Activated CD4-positive, CD25-positive, alpha-beta regulatory T cell treated with anti-CD3 and anti-CD28 coated beads, Interleukin-2, amount 50 U/mL, for 24 hours (primary cell): Measurements from ENCODE around the gene TSSK2.

Source experiments
- ATAC-seq, 2 donors: fragments of 150-1000 bp; cut with Tn5 transposase; one replicate each; pipeline ENCODE4 v1.10.0; 2021; ENCODE audit warnings: mild to moderate bottlenecking in 1 of 2, moderate library complexity in 1 of 2

The TSSK2 gene

DNA sequence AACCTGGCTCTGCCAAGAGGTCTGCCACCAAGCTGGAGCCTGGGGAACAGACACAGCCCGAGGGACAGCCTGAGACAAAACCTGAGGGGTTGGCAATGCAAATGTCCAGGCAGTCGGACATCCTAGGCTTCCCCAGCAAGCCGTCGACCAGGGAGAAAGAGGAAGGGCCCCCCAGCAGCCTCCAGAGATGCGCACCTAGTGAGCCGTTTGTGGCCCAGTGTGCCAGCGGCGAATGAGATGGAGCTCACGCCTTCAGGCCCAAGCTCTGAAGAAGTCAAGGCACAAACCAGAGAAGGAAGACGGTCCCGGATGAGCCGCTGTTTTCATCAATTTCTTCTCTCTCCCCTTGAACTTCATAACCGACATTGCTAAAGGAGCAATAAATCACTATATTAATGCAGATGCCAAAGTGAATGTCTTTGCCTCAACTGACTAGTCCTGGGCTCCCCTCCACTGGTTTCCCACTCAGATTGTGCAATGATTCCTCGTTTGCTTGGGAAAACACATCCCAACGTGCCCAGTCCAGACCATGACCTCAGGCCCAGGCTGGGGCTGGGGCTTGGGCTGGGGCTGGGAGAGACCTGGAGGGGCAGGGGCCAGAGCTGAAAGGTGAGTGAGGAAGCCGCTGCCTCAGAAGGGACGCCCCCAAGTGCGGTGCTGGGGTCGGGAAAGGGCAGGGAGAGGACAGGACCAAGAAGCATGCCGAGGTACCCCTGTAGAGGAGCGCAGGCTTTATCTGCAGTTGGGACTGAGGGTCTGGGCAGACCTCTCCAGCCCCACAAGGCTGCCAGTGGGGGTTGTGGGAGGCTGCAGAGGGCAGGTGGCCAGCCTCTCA, 5.4 kb upstream of the TSSK2 start:
- ATAC-seq = no peak

DNA sequence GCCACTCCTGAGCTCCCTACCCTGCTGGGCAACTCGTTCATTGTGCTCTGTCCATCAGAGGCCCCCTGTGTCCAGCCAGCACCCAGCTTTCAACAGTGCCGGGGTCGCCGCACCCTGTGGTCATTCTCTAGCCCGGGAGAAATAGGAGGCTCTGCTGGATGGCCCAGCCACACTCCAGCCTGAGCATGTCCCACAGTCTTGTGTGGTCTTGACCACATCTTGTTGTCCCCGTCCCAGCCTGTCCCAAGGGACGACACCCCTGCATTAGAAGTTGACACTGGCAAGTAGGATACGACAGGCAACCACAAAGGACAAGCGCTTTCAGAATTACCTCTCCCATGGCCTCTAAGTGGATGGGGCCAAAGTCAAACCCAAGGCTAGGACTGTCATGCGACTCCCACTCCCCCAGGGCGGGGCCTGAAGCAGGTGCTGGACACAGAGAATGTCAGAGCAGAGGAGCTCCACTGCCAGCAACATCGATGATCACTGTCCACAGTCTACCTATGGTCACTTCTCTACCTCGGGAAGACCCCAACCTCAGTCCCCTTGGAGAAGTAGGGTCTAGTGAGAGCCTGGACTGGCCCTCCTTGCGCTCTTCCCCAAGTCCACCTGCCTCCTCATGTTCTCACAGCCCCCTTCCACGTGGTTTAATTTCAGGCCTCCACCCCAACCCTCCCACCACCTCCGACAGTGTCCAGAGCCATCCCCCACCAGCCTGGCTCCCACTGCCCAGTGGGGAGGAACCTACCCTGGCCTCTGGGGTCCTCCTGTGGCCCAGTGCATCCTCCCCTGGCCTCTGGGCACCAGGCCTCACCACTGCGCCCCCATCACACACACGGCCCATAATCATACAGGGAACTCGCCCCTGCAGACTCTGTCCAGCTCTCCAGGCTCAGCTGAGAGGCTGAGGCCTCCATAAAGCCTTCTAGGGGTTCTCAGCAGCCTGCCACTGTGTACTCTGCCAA, 4.5 kb upstream of the TSSK2 start:
- ATAC-seq = no peak

- no peak for ATAC-seq
These were observed 3.6 kb upstream of the TSSK2 start for GRCh38 chr22:19127329-19128008.

- ATAC-seq = no peak
These were observed 3.1 kb upstream of the TSSK2 start for GRCh38 chr22:19128009-19128401.

DNA sequence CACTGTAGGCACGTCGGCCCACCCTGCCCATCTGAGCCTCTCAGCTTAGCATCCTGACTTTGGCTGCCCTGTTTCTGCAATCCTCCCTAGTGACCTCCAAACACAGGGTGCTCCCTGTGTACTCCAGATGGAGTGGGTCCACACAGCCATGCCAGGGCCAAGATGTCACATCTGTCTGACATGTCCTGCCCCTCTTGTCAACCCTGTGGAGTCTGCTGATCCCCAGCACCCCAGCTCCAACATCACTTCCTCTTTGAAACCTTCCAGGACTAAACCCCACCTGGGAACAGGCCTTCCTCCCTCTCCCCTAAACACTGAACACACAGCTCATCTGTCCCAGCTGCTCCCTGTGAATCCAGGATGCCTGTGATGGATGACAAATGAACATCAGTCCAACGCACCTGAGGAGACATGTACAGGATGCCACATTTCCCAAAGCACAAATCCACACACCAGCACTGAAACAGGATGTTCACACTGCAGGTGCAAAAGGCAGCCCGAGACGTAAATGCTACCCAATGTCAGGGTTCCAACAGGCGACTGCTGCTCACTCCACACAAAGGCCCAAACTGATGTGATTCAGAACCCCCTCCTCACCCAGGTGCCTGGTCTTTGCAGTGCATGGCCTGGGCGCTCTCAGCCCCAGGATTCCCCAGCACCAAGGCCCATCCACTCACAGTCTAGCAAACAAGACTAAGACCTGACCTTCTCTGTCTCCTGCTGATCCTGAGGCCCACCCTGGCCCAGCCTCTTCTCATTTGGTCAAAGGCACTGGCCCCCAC, 2.0 kb upstream of the TSSK2 start:
- no peak for ATAC-seq

- no peak for ATAC-seq
These were observed 1.2 kb upstream of the TSSK2 start for GRCh38 chr22:19129871-19130270.

DNA sequence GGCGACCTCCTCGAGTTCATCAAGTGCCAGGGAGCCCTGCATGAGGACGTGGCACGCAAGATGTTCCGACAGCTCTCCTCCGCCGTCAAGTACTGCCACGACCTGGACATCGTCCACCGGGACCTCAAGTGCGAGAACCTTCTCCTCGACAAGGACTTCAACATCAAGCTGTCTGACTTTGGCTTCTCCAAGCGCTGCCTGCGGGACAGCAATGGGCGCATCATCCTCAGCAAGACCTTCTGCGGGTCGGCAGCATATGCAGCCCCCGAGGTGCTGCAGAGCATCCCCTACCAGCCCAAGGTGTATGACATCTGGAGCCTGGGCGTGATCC, 542 bp downstream of the TSSK2 start:
- no peak for ATAC-seq

- ATAC-seq = no peak
These were observed 1.0 kb downstream of the TSSK2 start for GRCh38 chr22:19132153-19132552.

GRCh38 chr22:19132693-19133400, 1.7 kb downstream of the TSSK2 start:
- ATAC-seq = no peak

DNA sequence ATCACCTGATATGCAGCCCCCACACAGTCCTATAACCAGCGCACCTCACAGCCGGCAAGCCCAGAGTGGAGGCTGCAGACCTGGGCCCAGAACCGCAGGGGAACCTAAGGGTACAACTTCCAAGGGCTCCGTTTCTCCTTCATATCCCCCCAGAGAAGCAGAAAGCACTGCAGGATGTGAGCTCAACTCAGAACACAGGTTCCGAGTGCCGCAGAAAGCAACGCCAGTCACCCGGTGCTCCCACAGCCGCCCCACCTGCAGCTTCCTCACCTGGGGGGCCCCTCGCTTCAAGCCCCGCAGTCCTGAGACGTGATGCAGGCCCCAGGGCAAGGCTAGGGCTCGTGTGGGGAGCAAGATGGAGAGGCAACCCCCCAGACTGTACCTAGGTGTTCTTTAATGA, 2.5 kb downstream of the TSSK2 start:
- ATAC-seq = no peak

DNA sequence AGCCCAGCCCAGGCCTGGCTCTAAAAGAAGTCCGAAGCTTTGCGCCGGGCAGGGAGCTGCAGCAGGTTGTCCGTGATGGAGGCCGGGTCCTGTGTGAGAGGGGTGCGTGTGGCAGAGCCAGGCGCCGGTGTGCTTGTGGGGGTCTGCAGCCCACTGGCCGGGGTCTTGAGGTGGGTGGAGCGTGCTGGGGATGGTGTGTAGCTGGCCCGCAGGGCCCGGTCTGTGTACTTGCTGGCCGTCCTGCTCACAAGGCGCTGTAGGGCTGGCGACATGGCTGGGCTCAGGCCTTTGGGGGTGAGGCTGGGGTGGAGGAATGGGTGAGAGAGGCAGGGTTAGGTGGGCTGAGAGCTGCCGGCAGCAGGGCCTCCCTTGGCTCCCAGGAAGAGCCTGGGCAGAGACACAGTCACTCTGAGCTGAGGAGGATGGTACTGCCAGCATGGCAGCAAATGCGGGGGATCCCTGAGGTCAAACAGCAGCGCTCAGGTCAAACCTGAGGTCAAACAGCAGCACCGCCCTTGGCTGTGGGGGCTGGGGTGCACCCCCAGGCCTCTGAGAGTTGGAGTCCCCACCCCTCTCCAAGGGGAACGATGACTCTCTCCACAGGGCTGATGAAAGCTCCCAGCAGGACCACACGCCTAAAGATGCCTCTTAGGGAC, 3.2 kb downstream of the TSSK2 start:
- no peak for ATAC-seq

DNA sequence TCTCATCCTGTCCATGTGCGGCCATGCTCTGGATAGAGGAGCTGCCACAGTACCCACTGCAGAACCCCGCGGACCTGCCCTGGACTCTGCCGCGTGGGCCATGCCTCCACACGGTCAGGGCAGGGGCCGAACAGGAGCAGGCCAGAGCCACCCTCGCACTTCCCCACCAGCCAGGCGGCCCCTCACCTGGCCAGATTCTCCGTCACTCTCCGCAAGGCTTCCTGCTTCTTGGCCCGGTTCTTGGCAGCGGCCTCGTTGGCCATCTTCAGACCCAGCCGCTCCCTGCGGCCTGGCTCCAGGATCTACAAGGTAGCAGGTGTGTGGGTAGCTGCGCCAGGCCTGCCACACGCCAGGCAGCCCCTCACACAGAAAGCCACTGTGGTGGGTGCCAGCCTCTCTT, 3.8 kb downstream of the TSSK2 start:
- ATAC-seq = no peak

- no peak for ATAC-seq
These were observed 5.8 kb downstream of the TSSK2 start for GRCh38 chr22:19136915-19137314.

DNA sequence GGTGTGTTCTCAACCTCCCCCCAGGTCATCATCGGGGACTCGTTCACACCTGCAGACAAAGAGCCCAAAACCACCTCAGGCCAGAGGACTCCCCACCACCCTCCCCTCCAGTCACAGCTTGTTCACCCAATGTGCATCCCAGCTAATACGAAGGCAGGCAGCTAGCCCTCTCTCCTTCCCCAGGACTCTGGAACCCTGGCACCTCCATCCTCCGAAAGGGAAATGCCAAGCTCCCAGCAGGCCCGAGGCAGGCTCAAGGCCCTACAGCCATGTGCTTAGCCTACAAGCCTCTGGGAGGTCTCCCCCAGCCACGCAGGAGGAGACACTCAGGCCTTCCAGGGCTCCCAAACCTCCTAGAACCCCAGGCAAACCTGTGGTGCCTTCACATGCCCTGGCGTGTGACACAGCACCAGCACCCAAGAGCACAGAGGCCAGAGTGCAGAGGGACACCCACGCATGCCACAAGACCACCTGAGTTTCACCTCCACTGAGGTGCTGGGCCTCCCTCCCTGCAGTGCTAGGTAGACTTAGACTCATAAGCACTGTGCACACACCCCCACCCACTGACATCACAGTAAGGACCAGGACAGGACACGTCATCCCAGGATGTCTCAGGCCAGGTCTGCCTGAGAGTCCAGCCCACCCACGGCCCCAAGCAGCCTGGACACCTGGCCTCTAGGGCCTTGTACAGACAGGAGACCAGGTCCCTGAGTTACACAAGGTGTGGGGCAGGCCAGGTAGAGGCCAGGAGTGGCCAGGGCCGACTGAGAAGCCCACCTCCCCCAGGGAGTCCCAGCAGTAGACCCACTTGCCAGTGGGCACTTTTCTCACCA, 6.5 kb downstream of the TSSK2 start:
- ATAC-seq = no peak

DNA sequence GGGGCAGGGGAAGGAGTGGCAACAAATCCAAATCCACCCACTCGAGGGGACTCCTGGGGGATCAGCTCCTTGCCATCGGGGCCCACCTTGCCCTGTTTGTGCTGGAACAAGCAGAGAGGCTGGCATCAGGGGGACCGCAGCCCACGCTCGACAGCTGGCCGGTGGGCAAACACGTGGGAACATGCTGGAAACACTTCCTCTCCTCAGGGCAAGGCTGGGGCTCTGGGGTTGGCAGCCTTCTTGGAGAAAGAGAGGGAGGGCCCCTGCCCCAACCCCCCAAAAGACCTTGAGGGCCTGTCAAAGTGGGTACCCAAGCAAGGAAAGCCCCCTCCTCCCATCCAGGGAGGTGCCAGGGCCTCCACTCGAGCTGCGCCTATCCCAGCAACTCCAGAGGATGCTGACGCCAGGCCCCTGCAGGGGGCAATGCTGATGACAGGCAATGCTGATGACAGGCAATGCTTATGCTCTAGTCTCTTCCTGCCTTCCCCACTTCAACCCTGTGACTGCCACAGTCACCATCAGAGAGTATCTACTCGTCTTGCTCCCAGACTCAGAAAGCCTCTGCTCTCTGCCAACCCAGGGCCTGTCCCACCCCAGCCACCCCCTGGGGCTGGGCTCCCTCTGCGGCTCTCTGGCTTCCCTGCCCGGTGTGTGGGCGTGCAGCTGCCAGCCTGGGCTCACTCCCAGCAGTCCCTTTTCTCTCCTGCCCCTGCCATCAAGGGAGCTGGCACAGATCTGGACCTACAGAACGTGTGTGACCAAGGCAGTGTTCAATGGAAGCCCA, 7.3 kb downstream of the TSSK2 start:
- ATAC-seq = no peak

DNA sequence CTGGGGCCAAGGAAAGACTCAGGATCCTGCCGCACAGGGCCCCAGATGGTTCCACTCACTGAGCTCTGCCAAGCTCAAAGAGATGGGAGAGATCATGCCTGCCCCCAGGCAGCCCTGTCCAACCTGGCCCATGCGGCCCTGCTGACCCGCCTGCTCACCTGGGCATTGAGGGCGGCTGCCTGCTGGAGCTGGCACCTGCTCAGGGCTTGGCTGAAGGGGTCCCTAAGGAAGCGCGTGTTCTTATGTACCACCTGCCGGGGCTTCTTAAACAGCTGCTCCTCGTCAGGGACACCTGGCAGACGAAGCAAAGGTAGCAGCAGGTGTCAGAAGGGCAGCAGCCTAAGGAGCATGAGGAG, 7.9 kb downstream of the TSSK2 start:
- no peak for ATAC-seq

- ATAC-seq = no peak
These were observed 8.9 kb downstream of the TSSK2 start for GRCh38 chr22:19139974-19140373.

- ATAC-seq = no peak
These were observed 11.3 kb downstream of the TSSK2 start for GRCh38 chr22:19142394-19142793.

GRCh38 chr22:19143212-19143611, 12.1 kb downstream of the TSSK2 start:
- ATAC-seq = no peak

- ATAC-seq = peak; percentile 33 to 42
These were observed 12.9 kb downstream of the TSSK2 start for GRCh38 chr22:19143967-19144400.
